ENCODE measurements around the gene AGFG2.

DNA sequence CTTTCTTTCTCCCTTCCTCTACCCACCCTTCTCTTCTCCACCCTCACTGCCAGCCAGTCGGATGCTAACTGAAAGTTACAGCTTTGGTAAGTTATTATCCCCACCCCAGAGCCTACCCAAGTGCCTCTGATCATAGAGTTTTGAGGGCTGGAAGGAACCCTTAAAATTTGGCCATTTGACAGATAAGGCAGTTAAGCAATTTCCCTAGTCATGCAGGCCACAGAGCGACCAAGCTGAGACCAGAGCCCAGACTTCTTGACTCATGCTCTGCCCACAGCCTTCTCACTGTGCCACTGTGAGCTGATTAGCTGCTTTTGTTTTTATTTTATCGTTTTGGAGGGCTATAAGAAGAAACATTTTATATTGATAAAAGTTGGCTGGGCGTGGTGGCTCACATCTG, 17.5 kb downstream of the AGFG2 start:
- TF ChIP-seq, protein P1, sequence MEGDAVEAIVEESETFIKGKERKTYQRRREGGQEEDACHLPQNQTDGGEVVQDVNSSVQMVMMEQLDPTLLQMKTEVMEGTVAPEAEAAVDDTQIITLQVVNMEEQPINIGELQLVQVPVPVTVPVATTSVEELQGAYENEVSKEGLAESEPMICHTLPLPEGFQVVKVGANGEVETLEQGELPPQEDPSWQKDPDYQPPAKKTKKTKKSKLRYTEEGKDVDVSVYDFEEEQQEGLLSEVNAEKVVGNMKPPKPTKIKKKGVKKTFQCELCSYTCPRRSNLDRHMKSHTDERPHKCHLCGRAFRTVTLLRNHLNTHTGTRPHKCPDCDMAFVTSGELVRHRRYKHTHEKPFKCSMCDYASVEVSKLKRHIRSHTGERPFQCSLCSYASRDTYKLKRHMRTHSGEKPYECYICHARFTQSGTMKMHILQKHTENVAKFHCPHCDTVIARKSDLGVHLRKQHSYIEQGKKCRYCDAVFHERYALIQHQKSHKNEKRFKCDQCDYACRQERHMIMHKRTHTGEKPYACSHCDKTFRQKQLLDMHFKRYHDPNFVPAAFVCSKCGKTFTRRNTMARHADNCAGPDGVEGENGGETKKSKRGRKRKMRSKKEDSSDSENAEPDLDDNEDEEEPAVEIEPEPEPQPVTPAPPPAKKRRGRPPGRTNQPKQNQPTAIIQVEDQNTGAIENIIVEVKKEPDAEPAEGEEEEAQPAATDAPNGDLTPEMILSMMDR (IDR thresholded peaks at IDR 0.05), result no peak
- no peak for TF ChIP-seq POLR2A (IDR thresholded peaks at IDR 0.05)

Data from lower leg skin (tissue), 3 donors.